Measurements from ENCODE around the gene CD300LG. TPM values are rescaled to one million over a fixed set of nuclear protein-coding genes. Genes with fewer than 3 reads are reported as not detected.

Gene CD300LG
- total RNA-seq, 1 donor from 2014 or later = not detected

DNA sequence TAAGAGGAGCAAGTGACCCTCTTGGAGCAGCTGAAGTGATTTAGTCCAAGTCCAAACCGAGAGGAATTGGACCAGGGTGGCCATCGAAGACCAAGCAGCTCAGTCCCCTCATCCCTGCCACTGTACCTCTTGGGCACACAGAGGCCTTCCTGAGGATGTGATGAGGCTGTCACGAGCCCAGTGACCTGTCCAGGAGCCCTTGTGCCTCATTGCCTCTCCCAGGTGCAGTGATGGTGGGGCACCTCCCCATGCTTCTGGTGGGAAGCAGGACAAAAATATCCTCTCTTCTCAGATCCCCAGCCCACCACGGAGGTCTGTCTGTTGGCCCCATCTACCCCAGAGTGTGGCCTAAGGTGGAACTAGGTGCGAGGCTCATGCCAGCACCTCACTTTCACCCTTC, 2.7 kb upstream of the CD300LG start:
- no peaks in the 10 kb centered on the region for H3K36me3 ChIP-seq (ENCODE audit: insufficient read depth, low read length)
- Mint-ChIP-seq H3K27me3 (ENCODE audit: low read depth, unreplicated experiment) (peaks cover 26% of the 10 kb centered on the region), H3K4me1 (ENCODE audit: low read depth, unreplicated experiment) (peaks cover 5% of the 10 kb centered on the region), H3K9me3 (ENCODE audit: unreplicated experiment) (no peaks in the 10 kb centered on the region), H3K36me3 (ENCODE audit: low read depth, unreplicated experiment) (no peaks in the 10 kb centered on the region), H3K27ac (ENCODE audit: unreplicated experiment) (no peak overlapping the region), H3K4me3 (ENCODE audit: unreplicated experiment) (no peak overlapping the region)
- no peaks in the 10 kb centered on the region for H3K9me3 ChIP-seq (ENCODE audit: insufficient read depth, low read depth, low read length)
- FAIRE-seq (no peak), DNase-seq (ENCODE audit: low read depth) (no peak)
- H2AFZ ChIP-seq (ENCODE audit: low read depth, low read length) = no peak overlapping the region
- no peaks in the 10 kb centered on the region for H3K79me2 ChIP-seq (ENCODE audit: insufficient read depth, low read length)
- no peak overlapping the region for H3K4me2 ChIP-seq (ENCODE audit: low read length)
- peaks cover 7% of the 10 kb centered on the region for H3K27me3 ChIP-seq (ENCODE audit: insufficient read depth, low read length)
- no peaks in the 10 kb centered on the region for H4K20me1 ChIP-seq (ENCODE audit: insufficient read depth, low read length)
- no peaks in the 10 kb centered on the region for H3K4me1 ChIP-seq (ENCODE audit: insufficient read depth, low read length)
- TF ChIP-seq, protein P1, sequence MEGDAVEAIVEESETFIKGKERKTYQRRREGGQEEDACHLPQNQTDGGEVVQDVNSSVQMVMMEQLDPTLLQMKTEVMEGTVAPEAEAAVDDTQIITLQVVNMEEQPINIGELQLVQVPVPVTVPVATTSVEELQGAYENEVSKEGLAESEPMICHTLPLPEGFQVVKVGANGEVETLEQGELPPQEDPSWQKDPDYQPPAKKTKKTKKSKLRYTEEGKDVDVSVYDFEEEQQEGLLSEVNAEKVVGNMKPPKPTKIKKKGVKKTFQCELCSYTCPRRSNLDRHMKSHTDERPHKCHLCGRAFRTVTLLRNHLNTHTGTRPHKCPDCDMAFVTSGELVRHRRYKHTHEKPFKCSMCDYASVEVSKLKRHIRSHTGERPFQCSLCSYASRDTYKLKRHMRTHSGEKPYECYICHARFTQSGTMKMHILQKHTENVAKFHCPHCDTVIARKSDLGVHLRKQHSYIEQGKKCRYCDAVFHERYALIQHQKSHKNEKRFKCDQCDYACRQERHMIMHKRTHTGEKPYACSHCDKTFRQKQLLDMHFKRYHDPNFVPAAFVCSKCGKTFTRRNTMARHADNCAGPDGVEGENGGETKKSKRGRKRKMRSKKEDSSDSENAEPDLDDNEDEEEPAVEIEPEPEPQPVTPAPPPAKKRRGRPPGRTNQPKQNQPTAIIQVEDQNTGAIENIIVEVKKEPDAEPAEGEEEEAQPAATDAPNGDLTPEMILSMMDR (IDR thresholded peaks at IDR 0.05; ENCODE audit: insufficient read depth, low read depth, low read length) = no peak
- TF ChIP-seq EZH2 (IDR thresholded peaks at IDR 0.05; ENCODE audit: insufficient read depth, low read length) = no peak
- no peak overlapping the region for H3K4me3 ChIP-seq (ENCODE audit: insufficient read depth, low read depth, low read length)
- no peak overlapping the region for H3K9ac ChIP-seq (ENCODE audit: low read length)
- H3K27ac ChIP-seq (ENCODE audit: low read depth, low read length) = no peak overlapping the region

DNA sequence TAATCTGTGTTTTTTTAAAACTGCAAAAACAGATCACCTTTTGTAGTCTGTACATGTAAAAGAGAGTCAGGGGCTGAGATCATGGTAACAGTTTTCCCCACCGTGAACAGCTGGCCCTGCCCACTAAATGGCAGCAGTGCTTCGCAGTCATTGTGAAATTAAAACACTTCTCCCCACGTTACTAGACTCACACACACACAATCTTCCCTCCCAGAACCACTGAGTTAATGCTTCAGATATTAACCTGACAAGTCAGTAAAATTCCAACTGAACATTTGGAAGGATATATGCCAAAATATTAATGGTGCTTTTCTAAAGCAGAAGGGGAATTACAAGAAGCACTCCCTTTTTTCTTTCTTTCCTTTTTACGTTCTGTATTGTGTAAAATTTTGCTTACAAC, 1.2 kb upstream of the CD300LG start:
- no peak overlapping the region for H3K4me3 Mint-ChIP-seq (ENCODE audit: unreplicated experiment)
- no peak overlapping the region for H3K27ac Mint-ChIP-seq (ENCODE audit: unreplicated experiment)
- H3K9ac ChIP-seq (ENCODE audit: low read length) = no peak overlapping the region
- H3K27me3 ChIP-seq (ENCODE audit: insufficient read depth, low read length) = peaks cover 12% of the 10 kb centered on the region
- H3K36me3 Mint-ChIP-seq (ENCODE audit: low read depth, unreplicated experiment) = no peaks in the 10 kb centered on the region
- H3K27me3 Mint-ChIP-seq (ENCODE audit: low read depth, unreplicated experiment) = peaks cover 22% of the 10 kb centered on the region
- no peak overlapping the region for H3K27ac ChIP-seq (ENCODE audit: low read depth, low read length)
- no peaks in the 10 kb centered on the region for H3K4me1 Mint-ChIP-seq (ENCODE audit: low read depth, unreplicated experiment)
- FAIRE-seq (peak; percentile 39), DNase-seq (ENCODE audit: low read depth) (no peak)
- TF ChIP-seq EZH2 (IDR thresholded peaks at IDR 0.05; ENCODE audit: insufficient read depth, low read length) = no peak
- TF ChIP-seq, protein P1 (IDR thresholded peaks at IDR 0.05; ENCODE audit: insufficient read depth, low read depth, low read length) = no peak
- H3K79me2 ChIP-seq (ENCODE audit: insufficient read depth, low read length) = no peaks in the 10 kb centered on the region
- H3K9me3 ChIP-seq (ENCODE audit: insufficient read depth, low read depth, low read length) = no peaks in the 10 kb centered on the region
- no peak overlapping the region for H3K4me2 ChIP-seq (ENCODE audit: low read length)
- H3K4me1 ChIP-seq (ENCODE audit: insufficient read depth, low read length) = no peaks in the 10 kb centered on the region
- H3K9me3 Mint-ChIP-seq (ENCODE audit: unreplicated experiment) = no peaks in the 10 kb centered on the region
- H3K4me3 ChIP-seq (ENCODE audit: insufficient read depth, low read depth, low read length) = no peak overlapping the region
- H4K20me1 ChIP-seq (ENCODE audit: insufficient read depth, low read length) = no peaks in the 10 kb centered on the region
- no peak overlapping the region for H2AFZ ChIP-seq (ENCODE audit: low read depth, low read length)
- no peaks in the 10 kb centered on the region for H3K36me3 ChIP-seq (ENCODE audit: insufficient read depth, low read length)

DNA sequence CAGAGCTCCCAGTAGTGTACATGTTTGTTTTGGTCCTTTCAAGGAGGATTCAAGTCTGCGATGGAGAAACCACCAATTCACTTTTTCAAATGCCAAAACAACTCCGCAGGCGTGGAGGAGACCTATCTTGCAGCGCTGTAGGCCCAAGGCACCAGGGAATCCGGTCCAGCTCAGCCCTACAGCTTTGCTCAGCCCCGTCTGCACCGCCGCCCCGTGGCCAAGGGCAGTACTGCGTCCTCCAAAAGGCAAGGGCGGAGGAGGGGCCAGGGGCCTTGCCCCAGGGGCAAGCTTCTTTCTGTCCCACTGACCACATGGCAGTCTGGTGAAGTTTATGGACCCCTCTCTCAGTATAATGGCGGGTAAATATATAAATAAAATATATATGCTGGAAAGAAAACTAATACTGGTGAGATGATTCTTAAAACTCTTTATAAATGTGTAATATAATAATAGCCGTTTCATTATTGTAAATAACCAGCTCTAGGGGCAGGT, 709 bp upstream of the CD300LG start:
- H3K27me3 ChIP-seq (ENCODE audit: insufficient read depth, low read length) = peaks cover 12% of the 10 kb centered on the region
- FAIRE-seq (no peak), DNase-seq (ENCODE audit: low read depth) (peak; percentile 35)
- Mint-ChIP-seq H3K4me1 (ENCODE audit: low read depth, unreplicated experiment) (no peaks in the 10 kb centered on the region), H3K4me3 (ENCODE audit: unreplicated experiment) (no peak overlapping the region), H3K27ac (ENCODE audit: unreplicated experiment) (no peak overlapping the region), H3K27me3 (ENCODE audit: low read depth, unreplicated experiment) (peaks cover 23% of the 10 kb centered on the region), H3K36me3 (ENCODE audit: low read depth, unreplicated experiment) (no peaks in the 10 kb centered on the region), H3K9me3 (ENCODE audit: unreplicated experiment) (no peaks in the 10 kb centered on the region)
- H3K4me2 ChIP-seq (ENCODE audit: low read length) = no peak overlapping the region
- no peak overlapping the region for H2AFZ ChIP-seq (ENCODE audit: low read depth, low read length)
- no peak overlapping the region for H3K27ac ChIP-seq (ENCODE audit: low read depth, low read length)
- no peaks in the 10 kb centered on the region for H3K36me3 ChIP-seq (ENCODE audit: insufficient read depth, low read length)
- no peak overlapping the region for H3K4me3 ChIP-seq (ENCODE audit: insufficient read depth, low read depth, low read length)
- H3K79me2 ChIP-seq (ENCODE audit: insufficient read depth, low read length) = no peaks in the 10 kb centered on the region
- H3K9me3 ChIP-seq (ENCODE audit: insufficient read depth, low read depth, low read length) = no peaks in the 10 kb centered on the region
- no peak overlapping the region for H3K9ac ChIP-seq (ENCODE audit: low read length)
- TF ChIP-seq, protein P1 (IDR thresholded peaks at IDR 0.05; ENCODE audit: insufficient read depth, low read depth, low read length) = peak; percentile 89
- no peak for TF ChIP-seq EZH2 (IDR thresholded peaks at IDR 0.05; ENCODE audit: insufficient read depth, low read length)
- no peaks in the 10 kb centered on the region for H4K20me1 ChIP-seq (ENCODE audit: insufficient read depth, low read length)
- no peaks in the 10 kb centered on the region for H3K4me1 ChIP-seq (ENCODE audit: insufficient read depth, low read length)
